HG02885 (cell line): Measurements from ENCODE around the gene NOS1AP.
"Not testable (repeated sequence)": the region's sequence is repeated elsewhere in the genome, so short reads cannot be mapped to it uniquely, and the experiment has no call there.

Experiments used
- ATAC-seq: cut with Tn5 transposase; IDR thresholded peaks from one replicate; pipeline ENCODE4 v1.9.1; 2021; ENCODE audit warnings: mild to moderate bottlenecking; ENCODE audit not compliant: unreplicated experiment, poor library complexity

Gene NOS1AP

DNA sequence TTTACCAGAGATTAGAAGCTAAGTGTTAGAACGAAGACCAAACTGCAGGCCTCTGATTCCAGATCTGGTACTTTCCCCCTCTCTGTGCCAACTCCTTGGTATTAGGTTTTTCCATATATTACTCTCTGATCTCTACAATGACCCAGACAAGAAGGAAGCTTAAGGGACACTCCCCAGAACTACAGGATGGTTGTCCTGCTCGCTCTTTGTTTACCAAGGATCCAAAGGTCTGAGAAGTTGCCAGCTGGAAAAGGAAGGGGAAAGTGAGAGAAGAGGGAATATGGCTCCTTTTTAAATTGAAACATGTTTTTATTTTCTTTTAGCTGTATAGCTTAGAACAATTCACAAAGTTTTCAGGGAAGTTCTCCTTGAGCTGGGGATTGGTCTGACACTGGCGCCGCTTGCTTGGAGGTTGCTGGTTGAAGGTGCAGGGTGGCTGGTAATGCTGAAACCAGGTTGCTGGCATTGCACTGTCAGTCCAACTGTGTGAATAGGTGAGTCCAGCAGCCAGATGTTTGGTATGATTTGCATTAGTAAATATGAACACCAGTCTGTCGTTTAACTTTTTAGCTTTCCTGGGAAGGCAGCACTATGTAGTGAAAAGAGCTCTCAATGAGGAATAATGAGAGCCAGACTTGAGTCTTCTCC, 89.3 kb downstream of the NOS1AP start:
- ATAC-seq: no peak

DNA sequence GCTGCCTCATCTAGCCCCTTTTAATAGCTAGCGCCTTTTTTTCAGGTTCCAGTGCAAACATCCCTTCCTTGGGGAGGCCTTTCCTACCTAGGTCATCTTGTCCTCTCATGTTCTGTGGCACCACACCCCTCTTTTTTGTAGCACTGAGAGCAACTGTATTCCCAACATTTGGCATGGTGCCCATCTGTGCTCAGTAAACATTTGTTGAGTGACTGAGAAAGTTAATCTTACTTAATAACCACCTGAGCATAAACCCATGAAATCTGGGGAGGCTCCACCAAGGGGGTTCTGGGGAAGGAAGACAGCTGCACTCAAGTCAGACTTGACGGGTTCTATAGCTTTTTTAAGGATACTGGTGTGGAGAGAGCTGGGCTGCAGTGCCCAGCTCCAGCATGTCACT, 90.0 kb downstream of the NOS1AP start:
- ATAC-seq: no peak

DNA sequence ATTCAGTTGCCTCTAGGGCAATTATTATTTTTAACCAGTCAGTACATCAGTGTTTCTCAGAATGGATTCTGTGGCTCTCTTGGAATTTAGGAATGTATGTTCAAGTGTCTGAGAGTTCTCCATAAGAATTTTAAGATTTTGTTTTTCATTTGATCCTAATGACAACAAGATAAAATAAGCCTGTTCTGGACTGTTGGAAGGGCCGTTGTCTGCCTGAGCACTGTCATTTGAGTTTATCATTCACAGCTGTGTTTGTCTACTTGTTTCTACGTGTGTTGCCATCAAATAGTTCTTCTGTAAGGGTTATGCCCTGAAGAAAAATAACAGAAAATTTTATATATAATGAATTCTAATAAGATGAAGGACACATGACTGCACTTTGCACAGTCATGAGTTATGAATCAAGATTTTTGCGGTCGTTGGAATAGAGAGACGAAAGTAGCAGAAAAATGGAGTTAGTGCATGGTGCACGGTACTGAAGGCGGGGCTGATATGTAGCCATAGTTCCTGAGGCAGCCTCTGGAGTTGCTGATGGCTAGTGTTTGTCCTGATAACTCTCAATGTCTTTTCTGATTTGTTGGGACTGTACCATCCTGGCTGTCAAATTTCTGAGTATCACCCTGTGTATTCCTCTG, 92.5 kb downstream of the NOS1AP start:
- ATAC-seq: no peak

DNA sequence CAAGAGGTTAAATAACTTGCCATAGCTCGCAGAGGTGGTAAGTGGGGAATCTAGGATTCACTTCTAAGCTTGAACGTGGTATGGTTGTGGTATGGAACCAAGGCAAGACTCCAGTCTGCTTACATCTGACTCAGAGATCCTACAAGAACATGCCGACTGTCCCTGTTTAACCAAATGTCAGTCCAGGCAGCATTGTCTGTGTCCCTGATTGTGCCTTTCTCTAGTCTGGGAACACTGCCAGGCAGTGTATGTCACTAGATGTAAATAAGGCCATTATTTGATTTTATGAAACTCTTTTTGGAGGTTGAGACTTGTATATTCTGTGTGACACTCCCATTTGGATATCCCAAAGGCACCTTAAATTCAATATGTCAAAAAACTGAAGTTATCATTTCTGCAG, 96.0 kb downstream of the NOS1AP start:
- no peak for ATAC-seq

DNA sequence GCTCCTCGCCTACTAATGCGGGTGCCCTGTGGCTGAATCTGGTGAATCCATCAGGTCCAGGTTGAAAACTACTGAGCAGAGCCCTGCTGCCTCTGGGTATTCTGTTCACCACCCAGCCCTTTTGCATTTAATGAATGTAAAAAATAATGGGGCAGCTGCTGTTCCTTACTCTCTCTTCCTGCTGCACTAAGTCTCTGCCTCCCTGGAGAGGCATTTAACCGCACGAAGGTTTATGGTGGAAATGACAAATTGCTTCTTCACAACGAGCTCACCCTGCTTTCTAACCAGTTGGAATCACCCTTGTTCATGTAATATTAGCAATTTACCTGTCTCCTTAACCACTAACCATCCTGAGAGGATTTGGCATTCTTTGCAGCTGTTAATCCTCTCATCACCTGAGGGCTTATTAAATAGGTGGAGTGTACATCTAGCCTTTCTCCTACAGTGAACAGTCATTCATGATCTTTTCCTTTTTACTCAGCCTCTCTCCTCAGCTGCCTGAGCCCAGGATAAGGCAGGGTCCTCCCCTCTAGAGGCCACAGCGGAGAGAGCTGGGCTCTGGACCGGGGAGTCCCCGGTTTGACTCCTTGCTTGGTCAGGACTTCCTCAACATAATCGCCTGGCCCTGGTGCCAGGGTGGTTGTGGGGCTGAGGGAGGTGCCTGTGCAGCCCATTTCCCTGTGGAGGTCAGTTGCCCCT, 97.6 kb downstream of the NOS1AP start:
- ATAC-seq: no peak

DNA sequence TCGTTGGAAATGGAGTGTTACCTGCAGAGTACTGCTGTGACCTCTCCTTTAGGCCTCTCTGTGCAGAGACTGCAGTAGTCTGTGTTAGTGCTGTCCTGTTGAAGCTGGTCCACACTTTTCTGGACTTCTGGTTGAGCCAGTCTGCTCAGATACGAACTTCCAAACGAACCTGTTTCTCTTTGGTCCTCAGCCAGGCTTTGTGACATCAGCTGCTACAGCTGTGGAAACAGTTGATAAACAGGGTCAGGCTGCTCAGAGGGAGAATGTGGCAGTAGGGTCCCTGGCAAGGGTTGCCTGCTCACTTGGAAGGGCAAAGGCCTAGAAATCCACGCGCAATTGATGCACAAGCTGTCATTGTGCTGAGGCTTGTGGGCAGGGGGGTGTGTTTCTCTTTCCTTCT, 98.8 kb downstream of the NOS1AP start:
- ATAC-seq: no peak

DNA sequence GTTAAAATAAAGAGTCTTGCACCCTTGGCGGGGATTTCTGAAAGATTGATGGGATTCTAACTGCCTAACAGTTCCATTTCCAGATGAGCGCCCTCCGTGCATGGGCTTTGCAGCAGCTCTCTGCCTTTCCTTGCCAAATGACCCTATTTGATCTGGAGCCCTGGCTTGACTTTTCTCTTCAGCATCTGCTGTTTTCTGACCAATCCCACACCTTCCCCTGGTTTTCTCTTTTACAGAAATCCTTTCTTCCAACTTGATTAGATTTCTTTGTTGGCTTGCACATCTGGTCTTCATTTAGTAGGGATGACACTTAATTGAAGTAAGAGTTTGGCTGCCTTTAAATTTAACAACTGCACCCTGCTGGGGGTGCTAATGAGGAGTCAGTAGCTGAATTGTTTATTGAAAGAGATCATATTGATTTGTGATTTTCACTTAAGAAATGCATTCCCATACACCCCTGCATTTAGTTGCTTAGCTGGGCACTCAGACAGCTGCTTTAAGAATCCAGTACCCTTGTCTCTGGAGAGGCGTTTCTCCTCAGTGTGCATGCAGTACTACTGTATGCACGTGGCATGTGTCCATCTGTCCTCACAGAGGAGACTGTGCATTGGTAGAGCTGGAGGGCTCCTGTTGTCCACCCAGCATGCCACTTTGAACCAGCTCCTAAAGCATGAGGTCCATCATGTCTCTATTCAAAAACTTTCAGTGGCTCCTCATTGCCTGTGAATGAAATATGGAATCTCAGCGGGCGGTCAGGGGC, 99.7 kb downstream of the NOS1AP start:
- no peak for ATAC-seq

DNA sequence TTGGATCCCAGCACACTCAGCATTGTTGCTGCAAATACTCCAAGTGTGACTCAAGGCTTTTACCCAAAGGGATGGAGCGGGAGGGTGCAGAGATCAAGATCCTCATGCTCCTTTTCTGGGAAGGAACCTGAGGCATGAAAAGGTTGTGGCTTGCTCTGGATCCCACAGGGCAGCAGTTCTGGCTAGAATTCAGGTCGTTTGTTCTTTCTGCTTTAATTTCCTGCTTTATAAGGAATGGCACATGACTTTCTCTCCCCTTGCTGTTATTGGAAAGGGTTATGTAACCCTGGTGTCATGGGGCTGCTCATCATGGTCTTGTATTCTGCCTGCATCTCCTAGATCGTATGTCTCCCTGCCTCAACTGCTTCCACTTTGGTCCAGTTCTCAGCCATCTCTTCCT, 101.6 kb downstream of the NOS1AP start:
- no peak for ATAC-seq

DNA sequence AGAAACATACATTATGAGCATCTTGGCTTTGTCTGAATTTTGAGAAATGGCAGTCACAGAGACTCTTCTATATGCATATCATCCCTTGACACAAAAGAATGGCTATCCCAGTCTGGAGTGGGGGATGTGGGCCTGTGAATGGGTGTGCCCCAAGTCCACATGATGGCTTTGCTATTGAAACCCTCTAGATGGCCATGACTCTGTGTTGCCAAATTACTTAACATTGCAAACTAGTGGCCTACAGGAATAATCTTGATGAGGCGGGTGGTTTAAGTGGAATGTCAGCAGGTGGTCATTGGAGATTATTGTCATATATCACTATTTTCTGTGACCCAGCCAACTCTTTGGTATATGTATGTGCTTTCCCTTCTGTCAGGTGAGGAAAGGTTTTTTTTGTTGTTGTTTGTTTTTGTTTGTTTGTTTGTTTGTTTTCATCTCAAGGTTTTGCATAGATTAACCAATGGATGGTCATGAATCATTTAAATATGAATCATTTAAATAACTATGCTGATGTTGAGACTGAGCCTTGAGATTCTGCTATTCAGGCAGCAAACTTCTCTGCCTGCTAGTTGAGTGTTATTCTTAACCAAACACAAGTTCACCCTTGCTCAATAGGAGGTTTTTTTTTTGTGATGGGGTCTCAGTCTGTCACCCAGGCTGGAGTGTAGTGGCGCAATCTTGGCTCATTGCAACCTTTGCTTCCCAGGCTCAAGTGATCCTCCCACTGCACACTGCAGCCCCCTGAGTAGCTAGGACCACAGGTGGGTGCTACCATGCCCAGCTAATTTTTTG, 103.0 kb downstream of the NOS1AP start:
- ATAC-seq: no peak

DNA sequence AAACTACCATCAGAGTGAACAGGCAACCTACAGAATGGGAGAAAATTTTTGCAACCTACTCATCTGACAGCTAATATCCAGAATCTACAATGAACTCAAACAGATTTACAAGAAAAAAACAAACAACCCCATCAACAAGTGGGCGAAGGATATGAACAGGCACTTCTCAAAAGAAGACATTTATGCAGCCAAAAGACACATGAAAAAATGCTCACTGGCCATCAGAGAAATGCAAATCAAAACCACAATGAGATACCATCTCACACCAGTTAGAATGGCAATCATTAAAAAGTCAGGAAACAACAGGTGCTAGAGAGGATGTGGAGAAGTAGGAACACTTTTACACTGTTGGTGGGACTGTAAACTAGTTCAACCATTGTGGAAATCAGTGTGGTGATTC, 104.1 kb downstream of the NOS1AP start:
- ATAC-seq: not testable (repeated sequence)

DNA sequence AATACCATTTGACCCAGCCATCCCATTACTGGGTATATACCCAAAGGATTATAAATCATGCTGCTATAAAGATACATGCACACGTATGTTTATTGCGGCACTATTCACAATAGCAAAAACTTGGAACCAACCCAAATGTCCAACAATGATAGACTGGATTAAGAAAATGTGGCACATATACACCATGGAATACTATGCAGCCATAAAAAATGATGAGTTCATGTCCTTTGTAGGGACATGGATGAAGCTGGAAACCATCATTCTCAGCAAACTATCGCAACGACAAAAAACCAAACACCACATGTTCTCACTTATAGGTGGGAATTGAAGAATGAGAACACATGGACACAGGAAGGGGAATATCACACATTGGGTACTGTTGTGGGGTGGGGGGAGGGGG, 104.5 kb downstream of the NOS1AP start:
- not testable (repeated sequence) for ATAC-seq

DNA sequence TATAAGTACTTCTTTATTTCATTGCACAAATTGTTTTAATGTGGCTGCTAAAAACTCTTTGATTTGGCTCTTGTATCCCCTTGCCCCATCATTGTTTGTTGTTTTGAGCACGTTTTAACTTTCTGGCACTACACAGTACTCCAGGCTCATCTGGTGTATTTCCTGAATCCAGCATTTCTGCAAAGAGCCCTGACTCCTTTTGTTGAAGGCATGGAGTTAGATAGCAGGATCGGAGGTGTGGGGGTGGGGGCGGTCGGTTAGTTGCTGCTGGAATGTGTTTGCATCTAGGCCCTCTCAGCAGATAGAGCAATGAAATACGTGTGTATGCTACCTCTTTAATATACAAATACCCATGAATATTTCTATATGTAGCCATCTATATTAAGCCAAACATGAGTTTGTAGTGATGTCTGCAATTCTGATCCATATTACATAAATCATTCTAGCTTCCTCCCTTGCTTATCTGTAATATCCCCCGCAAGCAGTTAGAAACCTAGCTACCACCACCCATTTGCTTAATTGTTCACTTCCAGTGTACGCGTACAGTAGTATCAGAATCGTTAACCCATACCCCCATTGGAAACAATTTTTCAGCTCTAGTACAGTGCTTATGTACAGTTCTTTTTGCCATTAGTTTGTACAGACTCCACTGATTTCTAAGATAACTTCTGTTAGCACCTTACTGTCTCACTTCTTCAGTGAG, 106.0 kb downstream of the NOS1AP start:
- ATAC-seq: no peak

DNA sequence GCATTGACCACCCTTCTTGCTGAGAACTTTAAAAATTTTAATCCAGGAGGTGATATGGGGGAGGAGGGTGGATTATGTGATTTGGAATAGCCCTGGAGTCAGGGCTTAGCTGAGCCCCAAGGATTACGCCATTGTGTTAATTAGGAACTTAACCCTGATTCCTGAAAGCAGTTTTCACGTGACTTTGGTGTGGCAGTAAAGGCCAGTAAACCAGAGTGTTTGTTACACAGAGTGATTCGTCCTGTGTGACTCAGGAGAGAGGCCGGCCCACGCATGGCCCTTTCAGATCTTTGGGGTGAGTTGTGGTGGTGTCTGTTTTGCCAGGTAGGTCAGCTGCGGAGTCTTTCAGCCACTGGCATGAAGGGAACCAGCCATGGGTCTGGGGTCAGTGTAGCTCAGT, 107.6 kb downstream of the NOS1AP start:
- no peak for ATAC-seq

DNA sequence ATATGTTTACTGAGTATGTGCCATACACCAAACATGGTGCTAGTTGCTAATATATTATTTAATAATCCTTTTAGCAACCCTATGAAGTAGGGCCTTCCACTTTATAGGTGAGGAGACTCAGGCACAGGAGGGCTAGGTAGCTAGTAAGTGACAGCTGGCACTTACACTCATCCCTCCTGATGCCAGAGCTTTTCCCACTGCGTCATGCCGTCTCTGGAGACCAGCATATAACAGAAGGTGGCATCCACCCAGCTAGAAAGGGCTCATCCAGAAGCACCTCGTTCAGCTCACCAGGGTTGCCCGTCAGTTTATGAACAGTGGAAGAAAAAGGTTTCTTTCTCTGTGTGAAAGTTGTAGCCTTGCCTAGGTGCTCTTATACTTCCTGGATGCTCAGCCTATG, 108.9 kb downstream of the NOS1AP start:
- no peak for ATAC-seq

DNA sequence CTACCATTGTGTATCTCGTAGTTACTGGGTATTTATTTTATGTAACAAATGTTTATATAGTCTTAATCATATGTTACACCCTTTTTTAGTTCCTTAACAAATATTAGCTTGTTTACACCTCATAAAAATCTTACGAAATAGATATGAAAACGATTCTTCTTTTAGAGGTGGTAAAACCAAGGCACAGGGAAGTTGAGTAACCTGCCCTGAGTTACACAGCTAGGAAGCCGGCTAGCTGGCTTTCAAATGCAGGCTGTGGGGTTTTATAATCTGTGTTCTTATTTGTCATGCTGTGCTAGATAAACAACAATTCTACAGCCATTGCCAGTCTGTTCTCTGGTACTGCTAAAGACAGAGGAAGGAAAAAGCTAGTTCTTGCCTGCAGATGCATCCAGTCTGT, 109.6 kb downstream of the NOS1AP start:
- ATAC-seq: no peak

DNA sequence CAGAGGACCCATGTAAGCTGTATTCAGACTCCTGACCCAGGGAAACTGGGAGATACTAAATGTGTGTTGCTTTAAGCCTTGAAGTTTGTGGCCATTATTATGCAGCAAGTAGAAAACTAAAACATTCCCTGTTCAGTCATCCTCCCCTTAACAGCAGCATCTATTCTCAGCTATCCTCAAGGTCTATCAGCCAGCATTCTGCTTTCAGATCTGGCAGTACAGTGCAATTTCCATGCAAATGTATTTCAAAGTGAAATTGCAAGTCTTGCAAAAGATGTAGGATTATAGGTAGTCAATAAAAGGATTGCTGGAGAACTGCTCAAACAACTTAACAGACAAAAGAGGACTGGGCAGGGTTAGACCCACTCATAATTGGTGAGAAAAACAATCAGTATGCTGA, 111.3 kb downstream of the NOS1AP start:
- no peak for ATAC-seq

DNA sequence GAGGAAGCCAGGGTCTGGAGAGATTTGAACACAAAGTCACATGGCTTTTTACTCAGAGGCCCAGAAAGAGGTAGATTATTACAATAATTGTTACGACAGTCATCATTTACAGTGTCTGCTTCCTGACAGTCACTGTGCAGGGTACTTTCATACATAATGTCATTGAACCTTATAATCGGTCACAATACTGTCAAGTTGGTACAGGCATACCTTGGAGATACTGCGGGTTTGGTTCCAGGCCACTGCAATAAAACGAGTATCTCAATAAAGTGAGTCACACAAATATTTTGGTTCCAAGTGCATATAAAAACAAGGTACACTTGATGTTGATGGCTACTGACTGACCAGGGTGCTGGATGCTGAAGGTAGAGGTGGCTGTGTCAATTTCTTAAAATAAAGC, 112.6 kb downstream of the NOS1AP start:
- ATAC-seq: no peak

DNA sequence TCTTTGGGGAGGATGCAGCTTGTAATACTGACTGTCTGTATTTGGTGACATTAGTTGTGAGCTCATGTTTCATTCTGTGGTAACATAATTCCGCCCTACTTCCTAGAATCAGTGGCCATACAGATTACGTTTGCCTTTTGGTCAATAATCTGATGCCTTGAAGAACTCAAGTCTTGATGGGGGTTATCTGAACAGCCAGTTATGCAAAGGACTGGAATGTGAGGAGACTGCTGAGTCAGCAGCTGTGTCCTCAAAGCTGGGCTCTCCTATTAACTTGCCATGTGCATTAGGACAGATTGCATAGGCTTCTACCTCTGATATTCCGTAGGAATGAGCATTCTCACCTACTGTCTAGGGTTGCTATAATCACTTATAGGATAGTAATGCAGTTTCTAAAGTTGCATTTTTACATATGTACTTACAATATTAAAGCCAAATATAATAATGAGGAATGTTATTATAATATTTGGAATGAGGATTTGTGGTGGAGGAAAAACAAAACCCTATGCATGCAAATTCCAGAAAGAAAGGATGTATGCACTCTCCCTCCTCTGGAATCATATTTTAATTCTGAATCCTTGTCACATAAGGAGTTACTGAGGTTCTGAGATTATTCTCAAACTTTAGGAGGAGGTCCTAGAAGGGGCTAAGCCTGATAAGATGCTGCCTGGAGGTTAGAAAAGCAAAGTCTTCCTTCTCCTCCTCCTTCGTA, 116.0 kb downstream of the NOS1AP start:
- no peak for ATAC-seq

DNA sequence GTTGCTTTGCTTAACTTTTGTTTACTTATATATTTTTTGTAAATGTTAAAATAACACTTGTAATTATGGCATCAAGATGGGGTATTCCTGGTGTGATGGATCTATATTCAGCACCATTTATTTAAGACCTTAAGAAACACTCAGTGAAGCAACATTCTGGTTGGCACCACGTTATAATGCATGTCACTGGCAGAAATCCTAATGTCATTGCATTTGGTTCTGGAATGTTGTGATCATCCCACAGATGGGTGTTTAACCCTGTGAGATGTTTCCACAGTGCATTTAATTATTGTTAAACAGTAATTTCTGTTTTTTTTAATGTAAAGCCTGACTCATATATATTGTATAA, 116.5 kb downstream of the NOS1AP start:
- ATAC-seq: no peak
